Measurements from ENCODE around the gene CYP46A1. TPM values are rescaled to one million over a fixed set of nuclear protein-coding genes. Genes with fewer than 3 reads are reported as not detected.
"Not testable (repeated sequence)": the region's sequence is repeated elsewhere in the genome, so short reads cannot be mapped to it uniquely, and the experiment has no call there.

CYP46A1 gene
- total RNA-seq, 4 donors from 2014 or later, result 0.18 to 2.2 (median 0.45) TPM

- H3K27ac ChIP-seq, result no peak overlapping the region
- intact Hi-C loops (cut with DNase I; ENCODE audit: low total_unique reads) (no loop called here), in situ Hi-C loops (cut with MboI; ENCODE audit: low sequenced_read_pairs in 4 of 4) (no loop called here)
- no peak overlapping the region for H3K4me3 ChIP-seq
- peaks cover 16 to 29% of the 10 kb centered on the region in 2 donors for H3K4me1 ChIP-seq
- no peaks in the 10 kb centered on the region for H3K27me3 ChIP-seq
- no peaks in the 10 kb centered on the region for H3K36me3 ChIP-seq
- DNase-seq, result no peak
- H3K9me3 ChIP-seq, result no peaks in the 10 kb centered on the region
- no peak for ATAC-seq
- no peak for TF ChIP-seq CTCF (IDR thresholded peaks at IDR 0.05 in 4 of 5, conservative IDR thresholded peaks at IDR 0.05 in 1 of 5)
- no peak for TF ChIP-seq POLR2A (IDR thresholded peaks at IDR 0.05)
Measured at GRCh38 chr14:99758121-99758821, 74.2 kb downstream of the CYP46A1 start.

GRCh38 chr14:99758872-99759545 lies 74.9 kb downstream of the CYP46A1 start:
- Histone ChIP-seq H3K27ac (no peak overlapping the region), H3K4me1 (peaks cover 16 to 25% of the 10 kb centered on the region in 2 donors), H3K36me3 (no peaks in the 10 kb centered on the region), H3K9me3 (no peaks in the 10 kb centered on the region), H3K4me3 (no peak overlapping the region), H3K27me3 (no peaks in the 10 kb centered on the region)
- DNase-seq, result no peak
- in situ Hi-C loops (cut with MboI; ENCODE audit: low sequenced_read_pairs in 4 of 4), result no loop called here
- ATAC-seq, result no peak
- TF ChIP-seq POLR2A (IDR thresholded peaks at IDR 0.05) (no peak), CTCF (IDR thresholded peaks at IDR 0.05 in 4 of 5, conservative IDR thresholded peaks at IDR 0.05 in 1 of 5) (no peak)
- intact Hi-C loops (cut with DNase I; ENCODE audit: low total_unique reads), result no loop called here

- no peak for ATAC-seq
- no peak for TF ChIP-seq CTCF (IDR thresholded peaks at IDR 0.05 in 4 of 5, conservative IDR thresholded peaks at IDR 0.05 in 1 of 5)
- TF ChIP-seq POLR2A (IDR thresholded peaks at IDR 0.05), result no peak
- intact Hi-C loops (cut with DNase I; ENCODE audit: low total_unique reads) (no loop called here), in situ Hi-C loops (cut with MboI; ENCODE audit: low sequenced_read_pairs in 4 of 4) (no loop called here)
- no peak for DNase-seq
- Histone ChIP-seq H3K4me1 (peaks cover 16 to 22% of the 10 kb centered on the region in 2 donors), H3K36me3 (no peaks in the 10 kb centered on the region), H3K27me3 (no peaks in the 10 kb centered on the region), H3K9me3 (no peaks in the 10 kb centered on the region), H3K27ac (no peak overlapping the region), H3K4me3 (no peak overlapping the region)
Measured at GRCh38 chr14:99759546-99759925, 75.4 kb downstream of the CYP46A1 start.

- Histone ChIP-seq H3K27ac (no peak overlapping the region), H3K36me3 (no peaks in the 10 kb centered on the region), H3K4me1 (peaks cover 8 to 10% of the 10 kb centered on the region in 2 donors), H3K4me3 (no peak overlapping the region), H3K9me3 (no peaks in the 10 kb centered on the region), H3K27me3 (no peaks in the 10 kb centered on the region)
- in situ Hi-C loops (cut with MboI; ENCODE audit: low sequenced_read_pairs in 4 of 4) (no loop called here), intact Hi-C loops (cut with DNase I; ENCODE audit: low total_unique reads) (no loop called here)
- TF ChIP-seq POLR2A (IDR thresholded peaks at IDR 0.05) (no peak), CTCF (IDR thresholded peaks at IDR 0.05 in 4 of 5, conservative IDR thresholded peaks at IDR 0.05 in 1 of 5) (no peak)
- DNase-seq, result no peak
- no peak for ATAC-seq
Measured at GRCh38 chr14:99760817-99761216, 76.7 kb downstream of the CYP46A1 start.

- H3K27ac ChIP-seq; intact Hi-C loops (cut with DNase I; ENCODE audit: low total_unique reads); H3K4me1 ChIP-seq: not testable (repeated sequence)
Measured at GRCh38 chr14:99762911-99763310, 78.8 kb downstream of the CYP46A1 start.

More at GRCh38 chr14:99762911-99763310, 78.8 kb downstream of the CYP46A1 start:
- ATAC-seq; H3K9me3 ChIP-seq; DNase-seq; H3K27me3 ChIP-seq; H3K4me3 ChIP-seq; H3K36me3 ChIP-seq; in situ Hi-C loops (cut with MboI; ENCODE audit: low sequenced_read_pairs in 4 of 4): not testable (repeated sequence)
